ENCODE results near the gene ARRB1.
"Not testable (repeated sequence)": the region's sequence is repeated elsewhere in the genome, so short reads cannot be mapped to it uniquely, and the experiment has no call there.

ARRB1 gene

GRCh38 chr11:75344761-75345454 is 6.6 kb downstream of the ARRB1 start:
- peak in 3 of 58 donors; percentile 29 to 49 (median 33) for DNase-seq

GRCh38 chr11:75344186-75344585 is 7.3 kb downstream of the ARRB1 start:
- no peak for DNase-seq

GRCh38 chr11:75342966-75343870 is 8.2 kb downstream of the ARRB1 start:
- no peak for DNase-seq

GRCh38 chr11:75342231-75342918 is 9.1 kb downstream of the ARRB1 start:
- peak in 40 of 58 donors; percentile 27 to 85 (median 53) for DNase-seq

- DNase-seq = peak in 3 of 58 donors; percentile 29 to 37 (median 32)
Measured at GRCh38 chr11:75341612-75342011, 9.8 kb downstream of the ARRB1 start.

- DNase-seq = no peak
Measured at GRCh38 chr11:75339685-75340409, 11.6 kb downstream of the ARRB1 start.

- DNase-seq = peak in 8 of 58 donors; percentile 18 to 35 (median 28)
Measured at GRCh38 chr11:75338516-75339208, 12.8 kb downstream of the ARRB1 start.

GRCh38 chr11:75337195-75337654 is 14.2 kb downstream of the ARRB1 start:
- DNase-seq = no peak

- no peak for DNase-seq
Measured at GRCh38 chr11:75334976-75335375, 16.5 kb downstream of the ARRB1 start.

- DNase-seq = no peak
Measured at GRCh38 chr11:75334402-75334891, 17.0 kb downstream of the ARRB1 start.

GRCh38 chr11:75333807-75334140 is 17.7 kb downstream of the ARRB1 start:
- no peak for DNase-seq

- no peak for DNase-seq
Measured at GRCh38 chr11:75333022-75333806, 18.2 kb downstream of the ARRB1 start.

GRCh38 chr11:75331761-75332160 is 19.7 kb downstream of the ARRB1 start:
- DNase-seq = not testable (repeated sequence)

- not testable (repeated sequence) for DNase-seq
Measured at GRCh38 chr11:75331304-75331703, 20.2 kb downstream of the ARRB1 start.

- not testable (repeated sequence) for DNase-seq
Measured at GRCh38 chr11:75330886-75331285, 20.6 kb downstream of the ARRB1 start.

GRCh38 chr11:75330291-75330690 is 21.2 kb downstream of the ARRB1 start:
- no peak for DNase-seq

- DNase-seq = peak in 51 of 58 donors; percentile 25 to 83 (median 67)
Measured at GRCh38 chr11:75328426-75329277, 22.8 kb downstream of the ARRB1 start.

GRCh38 chr11:75326439-75326810 is 25.0 kb downstream of the ARRB1 start:
- no peak for DNase-seq

Data from anterior cingulate cortex (tissue), 58 donors.